Uterus (tissue), 2 donors: ENCODE measurements around the gene CDHR1.

Experiments used
- POLR2A ChIP-seq, 2 donors: fragments of 450-650 bp; IDR thresholded peaks; one replicate each; pipeline ENCODE4 v1.6.1; 2016; ENCODE audit warnings: antibody characterized with exemption in 2 of 2, mild to moderate bottlenecking in 1 of 2, moderate library complexity in 1 of 2
- TF ChIP-seq, protein P1 (sequence below), 4 experiments: fragments of 200-600 bp in 2 of 4; fragments of 450-650 bp in 2 of 4; sonication (generic) in 2 of 4; IDR thresholded peaks; one replicate each; pipeline ENCODE4 v1.5.1; 2016 to 2019; ENCODE audit warnings: antibody characterized with exemption in 4 of 4, mild to moderate bottlenecking in 2 of 4, moderate library complexity in 1 of 4

DNA sequence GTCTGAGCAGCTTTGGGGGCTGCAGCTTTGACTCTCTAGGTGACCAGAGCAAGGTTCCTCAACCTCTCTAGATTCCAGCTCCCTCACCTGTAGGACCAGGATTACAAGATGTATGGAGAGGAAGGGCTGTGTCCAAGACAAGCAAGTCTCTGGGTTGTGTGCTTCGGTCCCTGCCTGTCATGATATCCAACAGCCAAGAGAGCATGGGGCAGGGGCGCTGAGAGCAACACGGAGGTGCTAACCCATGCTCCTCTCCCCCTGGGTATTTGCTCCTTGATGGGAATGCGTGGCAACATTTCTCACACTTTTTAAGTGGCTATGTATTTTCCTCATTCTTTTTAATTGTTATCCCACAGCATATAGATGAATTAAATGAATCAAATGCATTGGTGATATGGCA, 10.3 kb downstream of the CDHR1 start:
- TF ChIP-seq, protein P1, sequence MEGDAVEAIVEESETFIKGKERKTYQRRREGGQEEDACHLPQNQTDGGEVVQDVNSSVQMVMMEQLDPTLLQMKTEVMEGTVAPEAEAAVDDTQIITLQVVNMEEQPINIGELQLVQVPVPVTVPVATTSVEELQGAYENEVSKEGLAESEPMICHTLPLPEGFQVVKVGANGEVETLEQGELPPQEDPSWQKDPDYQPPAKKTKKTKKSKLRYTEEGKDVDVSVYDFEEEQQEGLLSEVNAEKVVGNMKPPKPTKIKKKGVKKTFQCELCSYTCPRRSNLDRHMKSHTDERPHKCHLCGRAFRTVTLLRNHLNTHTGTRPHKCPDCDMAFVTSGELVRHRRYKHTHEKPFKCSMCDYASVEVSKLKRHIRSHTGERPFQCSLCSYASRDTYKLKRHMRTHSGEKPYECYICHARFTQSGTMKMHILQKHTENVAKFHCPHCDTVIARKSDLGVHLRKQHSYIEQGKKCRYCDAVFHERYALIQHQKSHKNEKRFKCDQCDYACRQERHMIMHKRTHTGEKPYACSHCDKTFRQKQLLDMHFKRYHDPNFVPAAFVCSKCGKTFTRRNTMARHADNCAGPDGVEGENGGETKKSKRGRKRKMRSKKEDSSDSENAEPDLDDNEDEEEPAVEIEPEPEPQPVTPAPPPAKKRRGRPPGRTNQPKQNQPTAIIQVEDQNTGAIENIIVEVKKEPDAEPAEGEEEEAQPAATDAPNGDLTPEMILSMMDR (IDR thresholded peaks at IDR 0.05), result no peak
- TF ChIP-seq POLR2A (IDR thresholded peaks at IDR 0.05), result no peak
